ENCODE data around the gene PHAF1.

PHAF1 gene

DNA sequence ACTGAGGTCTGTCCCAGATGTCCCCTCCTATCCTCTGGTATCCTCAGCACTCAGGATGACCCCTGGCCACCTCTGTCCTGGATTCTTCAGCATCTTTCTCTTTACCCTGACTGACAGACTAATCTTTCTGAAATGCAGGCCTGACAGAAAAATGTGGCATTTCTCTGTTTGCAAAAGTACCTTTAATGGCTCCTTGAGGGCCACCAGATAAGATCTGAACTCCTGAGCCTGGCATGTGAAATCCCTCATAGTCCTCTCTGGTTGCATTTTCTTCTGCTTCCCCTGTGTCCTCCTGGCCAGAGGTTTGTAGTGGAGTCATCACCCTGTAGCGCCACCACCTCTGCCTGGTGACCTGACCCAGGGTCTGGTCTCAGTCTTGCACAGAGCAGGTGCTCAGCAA lies 87.1 kb downstream of the PHAF1 start:
- H3K4me1 ChIP-seq (ENCODE audit: insufficient read depth, low read length), result peaks cover 13% of the 10 kb centered on the region
- peaks cover 69% of the 10 kb centered on the region for H3K36me3 ChIP-seq (ENCODE audit: insufficient read depth, low read length)
- H3K4me3 ChIP-seq (ENCODE audit: low read length), result no peak overlapping the region
- no peaks in the 10 kb centered on the region for H3K9me3 ChIP-seq (ENCODE audit: low read length)
- no peaks in the 10 kb centered on the region for H3K27me3 ChIP-seq (ENCODE audit: insufficient read depth, low read length)
- no peak overlapping the region for H2AFZ ChIP-seq (ENCODE audit: low read depth, low read length)

DNA sequence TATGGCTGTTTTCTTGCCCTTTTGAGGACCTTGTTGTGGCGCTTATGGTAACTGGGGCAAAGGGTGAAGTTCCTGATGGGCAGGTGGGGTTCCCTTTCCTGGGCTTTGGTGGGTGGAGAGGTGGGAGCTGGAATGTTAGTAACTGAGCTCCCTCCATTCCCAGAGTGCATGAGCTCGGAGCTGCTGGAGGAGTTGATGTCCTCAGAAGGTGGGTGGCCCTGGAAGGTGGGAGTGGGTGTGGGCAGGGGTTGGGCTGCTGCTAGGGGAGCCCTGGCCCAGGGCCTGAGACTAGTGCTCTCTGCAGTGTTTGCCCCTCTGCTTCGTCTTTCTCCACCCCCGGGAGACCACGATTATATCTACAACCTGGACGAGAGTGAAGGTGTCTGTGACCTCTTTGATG lies 88.0 kb downstream of the PHAF1 start:
- H3K36me3 ChIP-seq (ENCODE audit: insufficient read depth, low read length), result peaks cover 72% of the 10 kb centered on the region
- H3K4me1 ChIP-seq (ENCODE audit: insufficient read depth, low read length), result peaks cover 10% of the 10 kb centered on the region
- no peaks in the 10 kb centered on the region for H3K27me3 ChIP-seq (ENCODE audit: insufficient read depth, low read length)
- H3K4me3 ChIP-seq (ENCODE audit: low read length), result no peak overlapping the region
- no peaks in the 10 kb centered on the region for H3K9me3 ChIP-seq (ENCODE audit: low read length)
- no peak overlapping the region for H2AFZ ChIP-seq (ENCODE audit: low read depth, low read length)

Measured in neuron (in vitro differentiated cells).